ENCODE data around the gene RBP7. TPM values are rescaled to one million over a fixed set of nuclear protein-coding genes. Genes with fewer than 3 reads are reported as not detected.

RBP7 gene
- polyA plus RNA-seq, 1 donor from 2014 or later = 0.56 TPM

GRCh38 chr1:10065344-10065685 lies 68.3 kb downstream of the RBP7 start:
- Histone ChIP-seq H3K4me2 (ENCODE audit: low read length) (no peak overlapping the region), H2AFZ (ENCODE audit: low read depth, low read length) (no peak overlapping the region), H3K36me3 (ENCODE audit: insufficient read depth, low read length) (no peaks in the 10 kb centered on the region), H3K9me2 (ENCODE audit: insufficient read depth, low read length) (no peaks in the 10 kb centered on the region), H3K9ac (ENCODE audit: low read length) (no peak overlapping the region), H3F3A (ENCODE audit: insufficient read depth, low read length, poor library complexity, severe bottlenecking) (no peaks in the 10 kb centered on the region), H4K20me1 (ENCODE audit: insufficient read depth) (no peaks in the 10 kb centered on the region), H3K9me3 (ENCODE audit: low read length) (no peaks in the 10 kb centered on the region), H3K27me3 (ENCODE audit: insufficient read depth, low read depth, low read length) (no peaks in the 10 kb centered on the region), H3K4me3 (ENCODE audit: low read length) (no peak overlapping the region), H3K79me2 (replicated peaks; ENCODE audit: insufficient read depth, low read length) (peaks cover 3% of the 10 kb centered on the region), H3K27ac (ENCODE audit: low read length) (no peak overlapping the region)
- TF ChIP-seq POLR2AphosphoS5 (IDR thresholded peaks at IDR 0.05) = no peak
- TF ChIP-seq EZH2 (IDR thresholded peaks at IDR 0.05; ENCODE audit: borderline replicate concordance, insufficient read depth, low read length, poor library complexity, severe bottlenecking) = no peak
- no peak for TF ChIP-seq RAD21 (conservative IDR thresholded peaks at IDR 0.05)

Small RNAs within 50 kb of the gene (small RNA-seq; reads per million reads assigned to genes)
- 2.2 to 4.4 (median 3.1) reads per million in 3 experiments for gene MIR5697

Other genes starting within 250 kb of the RBP7 start
- 77.2 and 81.0 TPM in 2 replicates for gene CLSTN1, start 173.3 kb upstream of the RBP7 start, polyA plus RNA-seq
- gene CTNNBIP1, start 87.0 kb upstream of the RBP7 start, polyA plus RNA-seq = 69.3 and 81.9 TPM in 2 replicates
- 51.9 and 57.2 TPM in 2 replicates for gene LZIC, start 53.8 kb upstream of the RBP7 start, polyA plus RNA-seq
- gene NMNAT1, start 53.8 kb upstream of the RBP7 start, polyA plus RNA-seq = 4.9 and 7.7 TPM in 2 replicates
- 28.9 and 30.8 TPM in 2 replicates for gene UBE4B, start 35.7 kb downstream of the RBP7 start, polyA plus RNA-seq
- gene KIF1B, start 213.3 kb downstream of the RBP7 start, polyA plus RNA-seq = 76.4 and 83.1 TPM in 2 replicates

Measured in neural cell (in vitro differentiated cells).